Mucosa of descending colon (tissue), 3 donors: ENCODE measurements around the gene SWAP70. TPM values are rescaled to one million over a fixed set of nuclear protein-coding genes. Genes with fewer than 3 reads are reported as not detected.

Experiments used
- ATAC-seq: fragments of 200-7000 bp; cut with Tn5 transposase; one replicate; pipeline ENCODE4 v1.9.1; 2020; ENCODE audit warnings: mild to moderate bottlenecking, moderate library complexity
- DNase-seq, 3 donors: peaks; one replicate each; pipeline ENCODE4 v3.0.0-alpha.2; 2020
- H3K36me3 ChIP-seq: fragments of 200-600 bp; one replicate; pipeline ENCODE4 v1.8.0; 2021; ENCODE audit warnings: low read depth, mild to moderate bottlenecking
- H3K4me1 ChIP-seq: fragments of 200-600 bp; one replicate; pipeline ENCODE4 v1.8.0; 2021; ENCODE audit warnings: low read depth, mild to moderate bottlenecking
- H3K4me3 ChIP-seq: fragments of 200-600 bp; one replicate; pipeline ENCODE4 v1.8.0; 2021; ENCODE audit warnings: mild to moderate bottlenecking
- H3K9me3 ChIP-seq: fragments of 200-600 bp; one replicate; pipeline ENCODE4 v1.8.0; 2021; ENCODE audit warnings: mild to moderate bottlenecking
- CTCF ChIP-seq: fragments of 200-600 bp; IDR thresholded peaks from one replicate; pipeline ENCODE4 v1.8.0; 2022; ENCODE audit warnings: antibody characterized with exemption, mild to moderate bottlenecking
- intact Hi-C, 2 donors: fragments of 100-400 bp; cut with DNase I in 1 of 2; cut with micrococcal nuclease in 1 of 2; formaldehyde crosslinking; loops; one replicate each; pipeline versions ENCODE4 v1.11.0 to v1.11.1; 2022; cut with DNase I, micrococcal nuclease
- total RNA-seq, 3 donors: library from RNA; stranded (reverse); fragmentation: NEBNext Ultra II Directional in 2 of 3; extraction: Animal tissue kit (Norgen Biotek cat#: 25700) in 2 of 3; gene quantifications; one replicate each; pipeline versions ENCODE4 v1.2.1 to v1.2.4, GENCODE V29; 2021 to 2023
- donor health status: DM: no; HTN: no; CAD: no; lungs with moderate emphysema.
- donor health status: DM: no; HTN: no; CAD: no.
- donor health status: DM: no; HTN: yes; CAD: no.

SWAP70 gene
- total RNA-seq, 3 donors from 2014 or later, result 16.0 to 29.1 (median 19.7) TPM

- intact Hi-C loops, result no loop called here
- no peak for TF ChIP-seq CTCF
- Histone ChIP-seq H3K9me3 (no peaks in the 10 kb centered on the region), H3K4me3 (no peak overlapping the region), H3K4me1 (no peaks in the 10 kb centered on the region), H3K36me3 (no peaks in the 10 kb centered on the region)
- DNase-seq (no peak), ATAC-seq (no peak)
Measured at GRCh38 chr11:9680028-9680427, 16.2 kb downstream of the SWAP70 start.

GRCh38 chr11:9681583-9682372, 17.9 kb downstream of the SWAP70 start:
- no peak for DNase-seq
- ATAC-seq, result peak; percentile 65

GRCh38 chr11:9687711-9688477, 24.0 kb downstream of the SWAP70 start:
- ATAC-seq (no peak), DNase-seq (no peak)
- H3K4me1 ChIP-seq, result no peaks in the 10 kb centered on the region

More at GRCh38 chr11:9681583-9682372, 17.9 kb downstream of the SWAP70 start:
- H3K36me3 ChIP-seq, result no peaks in the 10 kb centered on the region
- H3K9me3 ChIP-seq, result no peaks in the 10 kb centered on the region
- TF ChIP-seq CTCF, result no peak
- H3K4me1 ChIP-seq, result no peaks in the 10 kb centered on the region
- no peak overlapping the region for H3K4me3 ChIP-seq
- intact Hi-C loops, result no loop called here

GRCh38 chr11:9688716-9689511, 25.0 kb downstream of the SWAP70 start:
- Histone ChIP-seq H3K4me3 (no peak overlapping the region), H3K4me1 (no peaks in the 10 kb centered on the region), H3K9me3 (no peaks in the 10 kb centered on the region), H3K36me3 (no peaks in the 10 kb centered on the region)
- ATAC-seq (peak; percentile 69), DNase-seq (no peak)
- no peak for TF ChIP-seq CTCF
- intact Hi-C loops, result no loop called here

More at GRCh38 chr11:9687711-9688477, 24.0 kb downstream of the SWAP70 start:
- Histone ChIP-seq H3K4me3 (no peak overlapping the region), H3K36me3 (no peaks in the 10 kb centered on the region), H3K9me3 (no peaks in the 10 kb centered on the region)
- intact Hi-C loops, result no loop called here
- TF ChIP-seq CTCF, result no peak

GRCh38 chr11:9689721-9690120, 25.8 kb downstream of the SWAP70 start:
- TF ChIP-seq CTCF, result no peak
- ATAC-seq (peak; percentile 19), DNase-seq (no peak)
- no peaks in the 10 kb centered on the region for H3K36me3 ChIP-seq
- intact Hi-C loops, result no loop called here
- no peak overlapping the region for H3K4me3 ChIP-seq
- H3K4me1 ChIP-seq, result no peaks in the 10 kb centered on the region
- H3K9me3 ChIP-seq, result no peaks in the 10 kb centered on the region
